HCT116 (cell line): ENCODE measurements around the gene UBN1. TPM values are rescaled to one million over a fixed set of nuclear protein-coding genes. Genes with fewer than 3 reads are reported as not detected.

Experiments used
- ATAC-seq: fragments of 200-7000 bp; cut with Tn5 transposase; 2 replicates; pipeline ENCODE4 v1.9.1; 2020; ENCODE audit warnings: mild to moderate bottlenecking, moderate library complexity
- BruUV-seq: library from RNA; stranded (reverse); fragments of 400-500 nt; replicated peaks from 2 replicates; lab custom pipeline; 2021; lab: Mats Ljungman, UMichigan
- CTCF ChIA-PET: fragments of 300-600 bp; sonication (Branson Sonifier 250); formaldehyde crosslinking; loops from one replicate; lab custom pipeline; 2021; ENCODE audit warnings: antibody characterized with exemption; lab: Charles Lee
- POLR2A ChIA-PET: fragments of 300-600, 350-600 bp; sonication (Branson Sonifier 250); formaldehyde crosslinking; loops from one replicate; lab custom pipeline; 2021; ENCODE audit warnings: antibody characterized with exemption; lab: Charles Lee
- RAD21 ChIA-PET, 2 experiments: fragments of 300-600 bp; sonication (Branson Sonifier 250); formaldehyde crosslinking; loops; one replicate each; lab custom pipeline; 2023; ENCODE audit warnings: low total read pairs in 2 of 2; ENCODE audit not compliant: uncharacterized antibody in 2 of 2, unreplicated experiment in 2 of 2, low non-redundant PET in 1 of 2; lab: Charles Lee
- DNase-seq: peaks from one replicate; pipeline ENCODE4 v3.0.0-alpha.2; 2010; ENCODE audit warnings: low read depth, low spot score
- H2AFZ ChIP-seq: fragments of 200-600 bp; shearing (Covaris generic), sonication (generic); 2 replicates; pipeline ENCODE4 v1.6.1; 2017; ENCODE audit warnings: low read depth, mixed run types, mixed read lengths, antibody characterized with exemption, low read length; ENCODE audit not compliant: poor library complexity, severe bottlenecking
- H3K27ac ChIP-seq: 2 replicates; pipeline ENCODE4 v1.5.1; 2012; ENCODE audit warnings: low read depth, low read length
- H3K27me3 ChIP-seq: fragments of 200-600 bp; sonication (generic); 2 replicates; pipeline ENCODE4 v1.6.1; 2016; ENCODE audit warnings: mixed run types, low read length, mixed read lengths; ENCODE audit not compliant: insufficient read depth
- H3K36me3 ChIP-seq, 2 experiments: fragments of 200-500 bp in 1 of 2; fragments of 200-600 bp in 1 of 2; sonication (Bioruptor generic) in 1 of 2; sonication (generic) in 1 of 2; 2 replicates each; pipeline versions ENCODE4 v1.5.1 to v1.6.1; 2014 to 2016; ENCODE audit warnings: low read length in 2 of 2, inconsistent platforms in 1 of 2, mixed read lengths in 1 of 2, mixed run types in 1 of 2; ENCODE audit not compliant: insufficient read depth in 2 of 2, control insufficient read depth in 1 of 2
- H3K4me1 ChIP-seq, 2 experiments: fragments of 200-600 bp in 1 of 2; sonication (generic) in 1 of 2; 2 replicates each; pipeline versions ENCODE4 v1.5.1 to v1.6.1; 2012 to 2017; ENCODE audit warnings: low read length in 2 of 2, inconsistent platforms in 1 of 2, mild to moderate bottlenecking in 1 of 2, mixed read lengths in 1 of 2, mixed run types in 1 of 2, moderate library complexity in 1 of 2; ENCODE audit not compliant: insufficient read depth in 2 of 2, control insufficient read depth in 1 of 2
- H3K4me2 ChIP-seq: fragments of 200-600 bp; sonication (generic); 2 replicates; pipeline ENCODE4 v1.6.1; 2017; ENCODE audit warnings: mixed run types, low read length, mixed read lengths
- H3K4me3 ChIP-seq, 2 experiments: fragments of 200-600 bp in 1 of 2; sonication (generic) in 1 of 2; replicated peaks in 1 of 2; 2 replicates each; pipeline ENCODE4 v1.5.1; 2011 to 2016; ENCODE audit warnings: low read length in 2 of 2, control low read depth in 1 of 2, low read depth in 1 of 2, mild to moderate bottlenecking in 1 of 2, mixed read lengths in 1 of 2, mixed run types in 1 of 2
- H3K79me2 ChIP-seq: fragments of 200-600 bp; sonication (generic); 2 replicates; pipeline ENCODE4 v1.6.1; 2017; ENCODE audit warnings: mild to moderate bottlenecking, mixed run types, low read length, moderate library complexity, mixed read lengths; ENCODE audit not compliant: insufficient read depth
- H3K9ac ChIP-seq: fragments of 200-600 bp; sonication (generic); 2 replicates; pipeline ENCODE4 v1.6.1; 2016; ENCODE audit warnings: low read length, mixed read lengths
- H3K9me2 ChIP-seq: fragments of 200-600 bp; sonication (generic), shearing (Covaris generic); 2 replicates; pipeline ENCODE4 v1.6.1; 2017; ENCODE audit warnings: mixed run types, mild to moderate bottlenecking, moderate library complexity; ENCODE audit not compliant: insufficient read depth
- H3K9me3 ChIP-seq, 2 experiments: fragments of 200-500 bp in 1 of 2; fragments of 200-600 bp in 1 of 2; sonication (Bioruptor generic) in 1 of 2; sonication (generic) in 1 of 2; 2 replicates each; pipeline ENCODE4 v1.6.1; 2014 to 2017; ENCODE audit warnings: low read length in 2 of 2, mixed read lengths in 2 of 2, inconsistent platforms in 1 of 2, low read depth in 1 of 2, mild to moderate bottlenecking in 1 of 2, mixed run types in 1 of 2, moderate library complexity in 1 of 2; ENCODE audit not compliant: control insufficient read depth in 1 of 2, insufficient read depth in 1 of 2
- H4K20me1 ChIP-seq: fragments of 200-600 bp; sonication (generic), shearing (Covaris generic); 2 replicates; pipeline ENCODE4 v1.6.1; 2017; ENCODE audit warnings: mixed run types, mild to moderate bottlenecking, moderate library complexity; ENCODE audit not compliant: insufficient read depth
- EZH2 ChIP-seq: fragments of 200-600 bp; sonication (generic); IDR thresholded peaks from 2 replicates; pipeline ENCODE4 v1.6.1; 2017; ENCODE audit warnings: antibody characterized with exemption, mixed run types
- FOSL1 ChIP-seq: IDR thresholded peaks from 2 replicates; pipeline ENCODE4 v1.6.1; 2012; ENCODE audit warnings: low read depth
- POLR2AphosphoS5 ChIP-seq: IDR thresholded peaks from 2 replicates; pipeline ENCODE4 v1.6.1; 2011; ENCODE audit warnings: mild to moderate bottlenecking, low read depth, low read length, moderate library complexity
- TCF7L2 ChIP-seq: IDR thresholded peaks from 2 replicates; pipeline ENCODE4 v1.7.0; 2011; ENCODE audit warnings: borderline replicate concordance, inconsistent platforms; ENCODE audit not compliant: insufficient read depth, insufficient read length; ENCODE audit errors: extremely low read depth
- YY1 ChIP-seq: IDR thresholded peaks from 2 replicates; pipeline ENCODE4 v1.6.1; 2011; ENCODE audit warnings: low read length, low read depth, moderate library complexity, mild to moderate bottlenecking; ENCODE audit not compliant: insufficient replicate concordance; ENCODE audit errors: extremely low read depth
- intact Hi-C: fragments of 100-400 bp; cut with micrococcal nuclease; formaldehyde crosslinking; loops from 2 replicates; pipeline ENCODE4 v1.10.0; 2022
- total RNA-seq: library from RNA; stranded (reverse); gene quantifications from one replicate; pipeline ENCODE4 v1.2.1, GENCODE V29; 2021; ENCODE audit not compliant: unreplicated experiment
- TF ChIP-seq, protein P1 (sequence below): IDR thresholded peaks from 2 replicates; pipeline ENCODE4 v1.6.1; 2012
- TF ChIP-seq, protein P2 (sequence below): IDR thresholded peaks from 2 replicates; pipeline ENCODE4 v1.6.1; 2011; ENCODE audit warnings: mild to moderate bottlenecking, low read length, moderate library complexity; ENCODE audit not compliant: insufficient replicate concordance; ENCODE audit errors: extremely low read depth

Gene UBN1
- total RNA-seq, 1 experiment from 2014 or later = 31.9 TPM

DNA sequence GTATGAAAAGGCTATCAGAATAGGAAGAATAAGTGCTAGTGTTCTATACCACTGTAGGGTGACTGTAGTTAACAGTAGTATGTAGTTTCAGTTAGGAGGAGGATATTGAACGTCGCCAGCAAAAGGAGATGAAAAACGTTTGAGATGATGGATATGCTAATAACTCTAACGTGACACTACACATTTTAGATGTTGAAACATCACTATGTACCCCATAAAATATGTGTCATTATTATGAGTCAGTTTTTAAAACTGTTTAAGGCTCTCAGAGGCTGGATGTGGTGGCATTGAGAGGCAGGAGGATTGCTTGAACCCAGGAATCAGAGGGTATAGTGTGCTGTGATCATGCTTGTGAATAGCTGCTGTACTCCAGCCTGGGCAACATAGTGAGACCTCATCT, 31.8 kb downstream of the UBN1 start (continued):
- no peak for TF ChIP-seq TCF7L2
- TF ChIP-seq EZH2 = no peak
- TF ChIP-seq, protein P1, sequence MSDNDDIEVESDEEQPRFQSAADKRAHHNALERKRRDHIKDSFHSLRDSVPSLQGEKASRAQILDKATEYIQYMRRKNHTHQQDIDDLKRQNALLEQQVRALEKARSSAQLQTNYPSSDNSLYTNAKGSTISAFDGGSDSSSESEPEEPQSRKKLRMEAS = no peak
- TF ChIP-seq YY1 = no peak
- TF ChIP-seq FOSL1 = no peak
- TF ChIP-seq, all 23 proteins: peak for 0

DNA sequence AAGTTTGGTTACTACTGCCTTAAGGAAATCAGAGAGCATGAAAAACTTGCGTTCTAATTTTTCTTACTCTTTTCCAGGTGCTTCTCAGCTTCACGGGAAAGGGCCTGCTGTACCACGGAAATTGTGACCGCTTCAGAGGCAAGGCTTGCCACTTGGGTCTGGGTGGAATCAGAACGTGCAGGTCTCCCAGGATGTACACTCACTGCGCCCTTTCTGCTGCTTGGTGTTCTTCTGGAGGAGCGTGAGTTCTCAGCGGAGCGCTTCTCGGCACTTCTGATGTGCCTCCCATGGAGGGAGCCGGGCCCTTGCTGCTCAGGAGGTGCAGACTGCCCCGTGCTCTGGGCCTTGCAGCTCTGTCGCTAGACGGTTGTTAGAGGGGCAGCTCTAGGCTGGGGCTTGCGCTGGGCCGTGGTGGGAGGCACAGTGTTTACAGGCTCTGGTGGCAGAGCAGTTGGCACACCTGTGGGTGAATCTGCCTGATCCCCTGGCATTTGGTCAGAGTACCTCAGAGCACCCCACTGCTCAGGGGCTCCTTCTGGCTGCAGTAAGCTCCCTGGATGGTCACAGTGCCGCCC, 32.8 kb downstream of the UBN1 start:
- TF ChIP-seq POLR2AphosphoS5 = no peak
- TF ChIP-seq FOSL1 = no peak
- TF ChIP-seq, protein P2, sequence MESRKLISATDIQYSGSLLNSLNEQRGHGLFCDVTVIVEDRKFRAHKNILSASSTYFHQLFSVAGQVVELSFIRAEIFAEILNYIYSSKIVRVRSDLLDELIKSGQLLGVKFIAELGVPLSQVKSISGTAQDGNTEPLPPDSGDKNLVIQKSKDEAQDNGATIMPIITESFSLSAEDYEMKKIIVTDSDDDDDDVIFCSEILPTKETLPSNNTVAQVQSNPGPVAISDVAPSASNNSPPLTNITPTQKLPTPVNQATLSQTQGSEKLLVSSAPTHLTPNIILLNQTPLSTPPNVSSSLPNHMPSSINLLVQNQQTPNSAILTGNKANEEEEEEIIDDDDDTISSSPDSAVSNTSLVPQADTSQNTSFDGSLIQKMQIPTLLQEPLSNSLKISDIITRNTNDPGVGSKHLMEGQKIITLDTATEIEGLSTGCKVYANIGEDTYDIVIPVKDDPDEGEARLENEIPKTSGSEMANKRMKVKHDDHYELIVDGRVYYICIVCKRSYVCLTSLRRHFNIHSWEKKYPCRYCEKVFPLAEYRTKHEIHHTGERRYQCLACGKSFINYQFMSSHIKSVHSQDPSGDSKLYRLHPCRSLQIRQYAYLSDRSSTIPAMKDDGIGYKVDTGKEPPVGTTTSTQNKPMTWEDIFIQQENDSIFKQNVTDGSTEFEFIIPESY = no peak
- H3K36me3 ChIP-seq = peaks cover 36 to 54% of the 10 kb centered on the region in 2 experiments
- no peaks in the 10 kb centered on the region; a peak in 1 of 4 replicates for H3K9me3 ChIP-seq

More for the DNA sequence above, 32.8 kb downstream of the UBN1 start:
- no peaks in the 10 kb centered on the region for H3K9me2 ChIP-seq
- no TSS peak for BruUV-seq
- no peaks in the 10 kb centered on the region for H3K79me2 ChIP-seq
- H3K27ac ChIP-seq = no peak overlapping the region
- no peak overlapping the region for H3K9ac ChIP-seq
- ChIA-PET RAD21 (no interaction called here), POLR2A (no interaction called here), CTCF (no interaction called here)
- no peak overlapping the region for H2AFZ ChIP-seq
- H3K4me3 ChIP-seq = no peak overlapping the region
- intact Hi-C loops = no loop called here
- DNase-seq = no peak
- no peaks in the 10 kb centered on the region for H3K27me3 ChIP-seq
- ATAC-seq = no peak
- H3K4me1 ChIP-seq = peaks cover 25 to 27% of the 10 kb centered on the region in 2 experiments
- H3K4me2 ChIP-seq = no peak overlapping the region
- H4K20me1 ChIP-seq = peaks cover 8% of the 10 kb centered on the region; the same call in 1 of the 2 replicates
